IPS-NIHi7 (cell line): Measurements from ENCODE around the gene TRIM17.
A peak's percentile ranks its signal among the peaks of the same experiment; 100 is the strongest.

Experiments
- DNase-seq: peaks from one replicate; pipeline ENCODE4 v3.0.0; 2012; ENCODE audit warnings: mixed read lengths; ENCODE audit errors: extremely low spot score

The TRIM17 gene

DNA sequence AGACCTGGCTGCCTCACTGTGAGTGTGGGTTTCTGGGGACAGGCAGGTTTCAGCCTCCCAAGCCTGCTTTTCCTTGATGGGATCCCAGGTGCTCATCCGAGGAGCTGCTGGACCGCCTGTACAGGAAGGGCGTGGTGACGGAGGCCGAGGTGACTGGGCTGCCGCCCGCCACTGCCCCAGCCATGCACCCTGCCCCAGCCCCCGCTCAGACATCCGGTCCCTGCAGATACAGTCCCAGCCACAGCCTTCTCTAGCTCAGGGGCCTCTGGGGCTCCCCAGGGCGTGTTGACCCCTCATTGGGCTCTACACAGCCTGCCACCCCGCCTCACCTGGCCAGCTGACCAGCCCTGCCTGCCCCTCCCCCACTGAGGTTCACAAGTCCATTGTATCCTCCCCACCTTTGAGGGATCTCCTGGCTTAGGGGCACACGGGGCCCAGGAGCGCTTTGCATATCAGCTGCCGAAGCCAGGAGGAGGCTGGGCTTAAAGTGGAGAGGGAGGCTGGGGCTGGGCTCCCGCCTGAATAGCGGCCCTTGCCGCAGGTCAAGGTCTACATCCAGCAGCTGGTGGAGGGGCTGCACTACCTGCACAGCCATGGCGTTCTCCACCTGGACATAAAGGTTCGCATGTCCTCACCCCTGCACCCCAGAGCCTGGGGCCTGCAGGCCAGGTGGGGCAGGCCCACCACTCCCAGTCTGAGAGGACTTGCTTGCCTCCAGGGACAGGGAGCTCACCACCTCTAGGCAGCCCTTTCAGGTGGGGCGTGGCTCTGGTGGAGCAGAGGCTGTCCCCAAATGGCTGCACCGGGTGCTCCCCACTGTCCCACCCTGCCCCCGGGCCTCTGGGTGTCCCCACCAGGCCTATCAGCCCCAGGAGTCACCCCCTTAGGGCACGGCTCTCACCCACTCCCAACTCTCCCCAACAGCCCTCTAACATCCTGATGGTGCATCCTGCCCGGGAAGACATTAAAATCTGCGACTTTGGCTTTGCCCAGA, 48.6 kb downstream of the TRIM17 start:
- peak; percentile 48 for DNase-seq

DNA sequence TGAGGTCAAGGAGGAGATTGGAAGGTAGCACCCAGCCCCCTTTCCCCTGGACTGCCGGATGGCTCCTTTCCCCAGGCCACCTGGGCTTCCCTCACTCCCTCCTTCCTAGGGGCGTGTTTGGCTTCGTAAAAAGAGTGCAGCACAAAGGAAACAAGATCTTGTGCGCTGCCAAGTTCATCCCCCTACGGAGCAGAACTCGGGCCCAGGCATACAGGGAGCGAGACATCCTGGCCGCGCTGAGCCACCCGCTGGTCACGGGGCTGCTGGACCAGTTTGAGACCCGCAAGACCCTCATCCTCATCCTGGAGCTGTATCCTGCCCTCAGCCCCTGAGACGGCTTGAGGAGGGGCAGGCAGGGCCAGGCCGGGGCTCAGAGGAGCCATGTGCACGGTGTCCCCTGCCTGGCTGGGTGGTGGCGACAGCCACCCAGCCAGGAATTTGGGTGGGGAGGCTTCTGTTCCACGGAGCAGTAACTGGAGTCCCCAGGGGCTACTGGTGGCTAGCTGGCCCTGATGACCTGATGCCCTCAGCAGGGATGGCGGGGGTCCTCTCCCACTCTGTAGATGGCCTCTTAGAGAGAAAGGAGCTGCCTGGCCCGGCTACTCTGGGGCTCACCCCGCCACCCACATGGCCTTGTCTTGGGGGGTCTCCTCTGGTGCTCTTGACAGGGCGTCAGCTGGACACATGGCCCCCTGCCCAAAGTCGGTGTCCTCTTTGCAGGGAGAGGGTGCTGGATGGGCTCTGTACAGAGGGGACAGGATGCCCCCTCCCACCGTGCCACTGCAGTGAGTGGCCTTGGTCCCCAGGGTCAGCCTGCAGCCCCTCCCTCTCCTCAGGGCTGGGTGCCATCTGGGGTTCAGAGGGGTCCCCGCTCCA, 49.6 kb downstream of the TRIM17 start:
- no peak for DNase-seq

DNA sequence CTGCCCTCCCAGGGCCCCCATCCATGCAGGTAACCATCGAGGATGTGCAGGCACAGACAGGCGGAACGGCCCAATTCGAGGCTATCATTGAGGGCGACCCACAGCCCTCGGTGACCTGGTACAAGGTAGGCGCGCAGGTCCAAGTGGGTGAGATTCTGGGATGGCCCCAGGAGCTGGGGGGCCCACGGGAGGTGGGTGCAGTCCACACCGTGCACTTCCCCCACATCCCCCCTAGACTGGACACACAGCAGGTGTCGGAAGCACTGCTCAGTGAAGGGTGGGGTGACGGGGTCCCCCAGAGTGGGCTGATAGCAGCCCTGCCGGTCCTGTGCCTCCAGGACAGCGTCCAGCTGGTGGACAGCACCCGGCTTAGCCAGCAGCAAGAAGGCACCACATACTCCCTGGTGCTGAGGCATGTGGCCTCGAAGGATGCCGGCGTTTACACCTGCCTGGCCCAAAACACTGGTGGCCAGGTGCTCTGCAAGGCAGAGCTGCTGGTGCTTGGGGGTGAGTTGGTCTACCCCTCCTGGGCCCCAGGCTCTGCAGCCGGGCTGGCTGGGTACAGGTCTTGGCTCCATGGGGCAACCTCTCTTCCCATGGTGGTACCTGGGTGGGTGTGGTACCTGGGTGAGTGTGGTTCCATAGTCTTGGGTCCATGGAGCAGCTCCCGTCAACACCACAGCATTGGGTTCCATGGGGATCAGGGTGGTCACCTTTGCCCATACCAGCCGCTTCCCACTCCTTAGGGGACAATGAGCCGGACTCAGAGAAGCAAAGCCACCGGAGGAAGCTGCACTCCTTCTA, 50.4 kb downstream of the TRIM17 start:
- DNase-seq = no peak

DNA sequence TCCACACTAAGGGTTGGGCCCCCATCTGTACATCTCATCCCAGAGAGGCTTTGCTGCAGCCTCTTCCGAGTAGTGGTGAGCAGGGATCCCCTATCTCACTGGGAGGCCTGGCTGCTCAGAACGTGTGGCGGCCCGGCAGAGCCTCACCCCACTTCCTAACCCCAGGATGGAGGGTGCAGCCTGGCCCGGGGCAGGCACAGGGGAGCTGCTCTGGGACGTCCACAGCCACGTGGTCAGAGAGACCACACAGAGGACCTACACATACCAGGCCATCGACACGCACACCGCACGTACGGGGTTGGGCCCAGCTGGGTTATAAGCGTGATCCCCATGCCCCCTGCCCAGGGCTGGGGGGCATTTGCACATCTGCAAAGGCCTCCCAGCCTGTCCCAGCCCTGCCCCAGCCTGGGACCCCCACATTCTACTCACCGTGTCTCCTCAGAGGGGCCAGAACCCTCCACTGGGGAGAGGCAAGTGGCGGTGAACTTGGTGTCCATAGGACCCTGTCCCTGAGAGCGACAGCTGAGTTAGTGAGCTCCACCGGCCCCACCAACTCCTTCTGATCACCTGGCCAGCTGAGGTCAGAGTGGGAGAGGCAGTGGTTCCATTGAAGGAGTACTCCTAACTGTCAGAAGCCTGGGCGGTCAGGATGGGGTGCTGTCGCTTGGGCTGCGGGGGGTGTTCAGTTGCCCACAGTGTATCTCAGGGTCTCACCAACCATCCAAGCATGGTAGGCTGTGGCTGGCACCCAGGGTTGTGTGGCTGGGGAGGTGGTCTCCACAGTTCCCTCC, 51.2 kb downstream of the TRIM17 start:
- no peak for DNase-seq

DNA sequence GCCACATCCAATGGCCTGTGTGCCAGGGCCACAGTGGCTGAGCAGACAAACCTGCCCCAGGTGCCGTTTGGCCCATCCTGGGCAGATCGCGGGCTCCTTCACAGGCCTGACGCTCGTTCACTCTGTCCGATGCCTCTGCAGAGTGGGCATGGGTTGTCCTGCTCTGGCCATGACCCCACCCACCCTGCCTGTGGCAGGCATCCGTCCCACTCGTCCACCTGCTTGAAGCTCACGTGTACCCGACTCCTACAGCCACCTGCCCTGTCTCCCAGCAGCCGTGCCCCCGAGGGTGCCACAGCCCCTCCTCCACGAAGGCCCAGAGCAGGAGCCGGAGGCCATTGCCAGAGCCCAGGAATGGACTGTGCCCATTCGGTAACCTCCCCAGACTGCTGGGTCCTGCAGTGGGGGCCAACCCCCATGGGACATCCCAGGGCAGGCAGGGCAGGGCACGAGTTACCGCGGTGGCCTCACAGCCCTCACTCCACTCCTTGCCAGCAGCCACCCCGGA, 51.9 kb downstream of the TRIM17 start:
- DNase-seq = no peak

DNA sequence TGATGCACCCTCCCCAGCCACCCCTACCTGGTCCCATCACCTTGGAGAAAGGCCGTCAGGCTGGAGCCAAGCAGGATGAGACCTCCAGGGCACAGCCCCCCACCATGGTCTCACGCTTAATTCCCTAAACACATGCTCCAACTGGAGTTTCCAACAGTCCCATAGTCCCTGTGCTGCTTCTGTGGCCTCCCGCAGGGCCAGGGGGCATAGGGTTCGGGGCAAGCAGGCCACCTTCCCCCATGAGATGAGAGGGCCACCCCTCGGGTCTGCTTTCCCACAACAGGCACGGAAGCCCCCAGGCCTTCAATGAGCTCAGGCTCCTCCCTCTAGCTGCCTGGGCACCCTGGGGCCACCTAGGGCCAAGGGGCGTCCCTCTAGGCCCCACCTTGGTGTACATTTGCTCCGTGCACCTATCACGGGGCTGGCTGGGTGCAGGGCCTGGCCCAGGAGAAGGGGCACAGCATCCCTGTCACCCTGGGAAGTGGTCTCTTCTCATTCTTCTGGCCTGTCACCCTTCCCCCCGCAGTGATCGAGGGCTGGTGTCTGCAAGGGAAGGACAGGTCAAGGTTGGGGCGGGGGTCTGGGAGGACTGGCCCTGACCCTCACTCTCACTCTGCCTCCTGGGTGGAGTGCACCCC, 52.5 kb downstream of the TRIM17 start:
- DNase-seq = no peak

DNA sequence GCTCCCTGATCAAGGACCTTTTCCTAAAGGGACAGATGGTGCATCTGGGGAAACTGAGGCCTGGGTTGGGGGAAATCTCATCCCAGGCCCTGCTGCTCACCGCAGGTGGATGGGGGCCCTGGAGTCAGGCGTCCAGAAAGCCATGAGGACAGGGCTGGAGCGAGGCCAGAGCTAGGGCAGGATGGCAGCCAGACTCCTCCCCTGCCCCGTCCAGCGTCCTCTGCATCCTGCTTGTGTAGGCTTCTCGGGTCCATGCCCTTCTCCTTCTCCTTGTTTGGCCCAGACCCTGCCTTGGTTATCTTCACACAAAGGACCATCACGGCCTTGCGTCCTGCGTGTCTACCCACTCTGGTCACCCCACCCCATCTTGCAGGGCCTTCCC, 53.0 kb downstream of the TRIM17 start:
- DNase-seq = no peak

DNA sequence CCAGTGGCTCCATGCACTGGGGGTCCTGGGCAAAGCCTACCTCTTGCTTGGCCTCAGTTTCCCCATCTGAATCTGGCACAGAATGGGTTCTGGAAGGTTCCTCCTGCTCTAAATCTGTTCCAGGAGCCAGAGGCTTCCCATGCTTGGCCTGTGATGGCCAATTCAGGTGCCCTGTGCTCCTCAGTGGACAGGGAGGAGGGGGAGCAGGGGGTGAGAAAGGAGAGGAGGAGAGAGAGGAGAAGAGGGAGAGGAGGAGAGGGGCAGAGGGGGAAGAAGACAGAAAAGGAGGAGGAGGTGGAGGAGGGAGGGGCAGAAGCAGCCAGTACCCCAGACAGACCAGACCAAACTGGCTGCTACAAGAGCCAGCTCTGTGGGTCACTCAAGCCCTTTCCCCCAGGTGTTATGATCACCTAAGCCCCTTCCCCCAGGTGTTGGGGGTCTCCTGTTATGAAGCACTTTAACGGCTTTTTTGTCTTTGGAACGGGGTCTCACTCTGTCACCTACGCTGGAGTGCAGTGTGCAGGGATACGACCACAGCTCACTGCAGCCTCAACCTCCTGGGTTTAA, 53.7 kb downstream of the TRIM17 start:
- no peak for DNase-seq

DNA sequence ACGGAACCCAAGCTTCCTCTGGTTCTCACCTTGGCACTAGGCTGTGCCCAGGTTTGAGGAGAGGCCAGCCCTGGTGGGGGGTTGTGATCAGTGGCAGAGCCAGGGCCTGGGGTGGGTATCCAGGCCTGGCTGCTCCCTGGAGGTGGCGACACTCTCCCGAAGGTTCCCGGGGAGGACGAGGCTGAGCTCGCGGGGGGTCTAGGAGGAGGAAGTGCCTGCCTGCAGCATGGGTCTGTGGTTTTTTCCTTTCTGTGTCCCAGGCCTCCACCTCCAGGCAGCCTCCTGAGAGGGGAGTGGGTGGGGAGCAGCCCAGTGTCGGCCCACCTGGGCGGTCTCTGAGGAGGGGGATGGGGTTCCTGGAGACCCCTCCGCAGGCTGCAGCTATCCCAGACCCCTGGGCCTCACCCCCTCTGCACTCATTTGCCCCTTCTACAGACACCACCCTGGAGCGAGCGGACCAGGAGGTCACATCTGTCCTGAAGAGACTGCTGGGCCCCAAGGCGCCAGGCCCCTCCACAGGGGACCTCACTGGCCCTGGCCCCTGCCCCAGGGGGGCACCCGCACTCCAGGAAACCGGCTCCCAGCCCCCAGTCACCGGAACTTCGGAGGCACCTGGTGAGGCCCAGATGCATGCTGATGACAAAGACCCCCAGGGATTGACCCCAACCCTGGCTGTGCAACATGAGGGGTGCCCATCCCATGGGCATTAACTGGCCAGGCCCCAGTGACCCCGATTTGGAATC, 54.3 kb downstream of the TRIM17 start:
- DNase-seq = no peak

DNA sequence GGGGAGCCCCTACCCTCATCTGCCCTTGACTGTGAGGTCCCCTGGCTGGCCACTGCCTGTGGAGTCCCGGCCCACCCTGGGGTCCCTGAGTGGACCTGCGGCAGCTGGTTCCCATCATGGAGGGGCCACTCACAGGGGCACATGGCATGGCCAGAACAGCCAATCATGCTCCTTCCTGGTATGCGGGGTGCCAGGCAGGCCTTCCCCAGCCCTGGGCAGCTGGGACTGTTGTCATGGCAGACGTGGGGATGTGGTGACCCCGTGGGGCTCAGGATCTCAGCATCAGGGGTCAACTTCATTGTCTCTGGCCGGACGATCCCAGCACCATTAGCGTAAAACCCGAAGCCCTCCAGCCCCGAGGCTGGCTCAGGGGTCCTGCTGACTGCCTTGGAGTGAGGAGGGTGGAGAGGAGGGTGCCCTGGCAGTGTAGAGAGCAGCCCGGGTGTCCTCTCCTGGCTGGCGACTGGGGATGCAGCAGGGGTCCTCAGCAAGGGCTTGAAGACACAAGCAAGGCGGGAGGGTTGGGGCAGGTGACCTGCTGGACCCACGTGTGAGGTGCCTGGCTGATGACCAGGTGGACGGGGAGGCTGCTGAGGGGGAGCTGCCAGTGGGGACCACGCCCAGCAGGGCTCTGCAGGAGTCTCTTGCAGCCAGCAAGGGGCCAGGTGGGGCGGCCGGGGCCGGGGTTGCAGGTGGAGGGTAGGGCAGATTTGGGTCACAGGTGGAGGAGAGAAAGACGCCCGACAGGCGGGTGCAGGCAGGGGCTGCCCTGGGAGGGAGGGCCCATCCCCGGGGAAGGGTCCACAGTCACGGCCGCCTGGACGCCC, 55.1 kb downstream of the TRIM17 start:
- no peak for DNase-seq

DNA sequence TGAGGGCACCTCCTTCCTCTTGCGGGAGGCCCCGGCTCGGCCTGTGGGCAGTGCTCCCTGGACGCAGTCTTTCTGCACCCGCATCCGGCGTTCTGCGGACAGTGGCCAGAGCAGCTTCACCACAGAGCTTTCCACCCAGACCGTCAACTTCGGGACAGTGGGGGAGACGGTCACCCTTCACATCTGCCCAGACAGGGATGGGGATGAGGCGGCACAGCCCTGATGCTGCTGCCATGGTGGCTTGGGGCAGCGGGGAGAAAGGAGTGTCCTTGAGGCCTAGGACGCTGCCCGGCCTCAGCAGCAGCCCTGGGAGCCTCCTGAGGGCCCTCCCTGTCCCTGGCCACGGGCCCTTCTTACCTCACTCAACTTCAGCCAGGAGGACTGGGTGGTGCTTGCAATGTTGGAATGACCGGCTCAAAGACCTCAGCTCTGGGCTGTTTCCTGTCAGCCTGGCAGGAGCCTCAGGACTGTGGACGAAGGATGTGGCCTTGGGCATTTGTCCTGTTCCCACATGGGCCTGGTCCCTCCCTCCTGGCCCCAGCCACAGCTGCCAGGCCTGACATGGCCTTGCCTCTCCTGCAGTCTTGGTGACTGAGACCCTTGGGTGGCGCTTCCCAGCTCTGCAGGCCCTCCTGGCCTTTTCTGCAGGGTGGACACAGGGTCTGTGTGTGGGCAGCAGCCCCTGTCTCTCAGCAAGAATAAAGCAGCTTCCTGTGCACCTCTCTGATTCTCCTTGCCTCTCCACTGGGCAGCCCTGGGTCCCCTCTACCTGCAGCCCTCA, 55.9 kb downstream of the TRIM17 start:
- DNase-seq = no peak

DNA sequence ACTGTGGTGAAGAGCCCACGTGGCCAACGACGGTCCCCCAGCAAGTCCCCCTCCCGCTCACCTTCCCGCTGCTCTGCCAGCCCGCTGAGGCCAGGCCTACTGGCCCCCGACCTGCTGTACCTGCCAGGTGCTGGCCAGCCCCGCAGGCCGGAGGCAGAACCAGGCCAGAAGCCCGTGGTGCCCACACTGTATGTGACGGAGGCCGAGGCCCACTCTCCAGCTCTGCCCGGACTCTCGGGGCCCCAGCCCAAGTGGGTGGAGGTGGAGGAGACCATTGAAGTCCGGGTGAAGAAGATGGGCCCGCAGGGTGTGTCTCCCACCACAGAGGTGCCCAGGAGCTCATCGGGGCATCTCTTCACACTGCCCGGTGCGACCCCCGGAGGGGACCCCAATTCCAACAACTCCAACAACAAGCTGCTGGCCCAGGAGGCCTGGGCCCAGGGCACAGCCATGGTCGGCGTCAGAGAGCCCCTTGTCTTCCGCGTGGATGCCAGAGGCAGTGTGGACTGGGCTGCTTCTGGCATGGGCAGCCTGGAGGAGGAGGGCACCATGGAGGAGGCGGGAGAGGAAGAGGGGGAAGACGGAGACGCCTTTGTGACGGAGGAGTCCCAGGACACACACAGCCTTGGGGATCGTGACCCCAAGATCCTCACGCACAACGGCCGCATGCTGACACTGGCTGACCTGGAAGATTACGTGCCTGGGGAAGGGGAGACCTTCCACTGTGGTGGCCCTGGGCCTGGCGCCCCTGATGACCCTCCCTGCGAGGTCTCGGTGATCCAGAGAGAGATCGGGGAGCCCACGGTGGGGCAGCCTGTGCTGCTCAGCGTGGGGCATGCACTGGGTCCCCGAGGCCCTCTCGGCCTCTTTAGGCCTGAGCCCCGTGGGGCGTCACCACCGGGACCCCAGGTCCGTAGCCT, 56.8 kb downstream of the TRIM17 start:
- no peak for DNase-seq

DNA sequence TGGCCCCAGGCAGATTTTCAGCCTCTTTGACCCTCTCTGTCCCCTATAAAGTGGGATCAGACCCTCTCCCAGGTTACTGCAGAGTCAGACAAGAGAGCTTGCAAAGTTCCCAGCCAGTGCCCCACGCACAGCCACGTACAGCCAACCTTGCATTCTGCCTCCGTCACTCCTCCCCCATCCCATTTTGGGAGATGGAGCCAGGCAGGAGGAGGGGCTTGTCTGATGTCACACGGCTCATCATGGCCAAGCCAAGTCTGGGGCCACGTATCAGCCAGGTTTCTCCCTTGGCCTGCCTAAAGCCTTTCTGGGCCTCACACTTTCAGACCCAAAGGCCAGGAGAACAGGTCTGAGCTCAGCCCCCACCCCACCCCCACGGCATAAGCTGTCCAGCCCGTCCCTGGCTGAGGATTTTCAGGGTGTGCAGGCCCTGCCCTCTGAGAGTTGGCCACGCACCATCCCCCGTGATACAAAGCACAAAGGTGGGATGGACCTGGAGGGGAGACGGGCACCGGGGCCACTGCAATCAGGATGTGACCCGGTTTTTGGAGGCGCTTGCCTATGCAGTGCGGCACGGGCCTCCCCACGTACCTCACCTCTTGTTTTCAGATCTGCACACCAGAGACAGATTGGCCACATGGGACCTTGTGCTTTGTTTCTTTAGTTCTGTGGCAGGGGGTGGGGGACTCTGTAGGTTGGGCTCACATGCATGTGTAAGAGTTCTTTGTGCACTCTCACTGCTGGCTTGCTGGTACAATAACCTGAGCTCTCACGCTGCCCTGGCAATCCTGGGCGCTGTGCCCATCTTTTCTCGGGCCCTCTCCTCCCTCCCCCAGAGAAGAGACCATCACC, 57.7 kb downstream of the TRIM17 start:
- DNase-seq = no peak

DNA sequence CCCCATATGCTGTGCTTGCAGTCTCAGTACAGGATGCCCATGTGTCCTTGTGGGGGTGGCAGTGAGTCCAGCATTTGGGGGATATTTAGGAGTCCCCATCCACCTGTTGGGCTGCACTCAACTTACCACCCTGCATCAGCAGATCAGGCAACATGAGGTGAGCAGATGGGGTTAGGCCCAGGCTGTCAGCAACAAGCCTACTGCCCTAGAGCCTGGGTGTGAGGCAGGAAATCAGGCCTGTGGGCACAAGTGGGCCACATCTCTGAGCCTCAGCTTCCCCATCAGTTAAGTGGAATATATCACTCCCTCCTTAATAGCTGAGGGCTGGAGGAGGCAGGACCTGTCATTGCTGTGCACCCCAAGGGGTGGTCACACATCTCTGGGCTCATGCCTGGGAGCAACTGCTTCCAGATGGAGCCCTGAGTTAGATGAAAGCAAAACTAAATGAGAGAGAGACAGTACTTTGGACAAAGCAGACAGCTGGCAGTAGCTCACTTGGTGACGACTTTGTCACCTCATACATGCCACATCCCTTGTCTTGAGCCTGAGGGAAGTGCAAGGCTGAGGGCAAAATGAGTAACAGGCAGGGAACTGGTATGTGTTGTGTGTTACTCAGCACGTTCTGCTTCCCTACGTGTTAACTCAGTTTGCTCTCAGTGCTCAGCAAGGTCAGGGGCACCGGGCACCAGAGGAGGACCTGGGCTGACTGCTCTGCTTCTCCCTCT, 58.5 kb downstream of the TRIM17 start:
- no peak for DNase-seq
